OCI-LY1 (cell line): ENCODE data around the gene ACTR3C.

Source experiments
- CTCF ChIP-seq: fragments of 200-600 bp; sonication (generic), shearing (Covaris generic); IDR thresholded peaks from 2 replicates; pipeline ENCODE4 v1.5.1; 2017; ENCODE audit warnings: mild to moderate bottlenecking, antibody characterized with exemption, low read length, moderate library complexity, mixed read lengths
- EZH2 ChIP-seq: fragments of 200-600 bp; sonication (generic), shearing (Covaris generic); IDR thresholded peaks from 2 replicates; pipeline ENCODE4 v1.8.0; 2017; ENCODE audit warnings: borderline replicate concordance, mixed run types, mild to moderate bottlenecking, antibody characterized with exemption, low read length, moderate library complexity, mixed read lengths

GRCh38 chr7:150356265-150356897 is 33.0 kb upstream of the ACTR3C start:
- TF ChIP-seq EZH2 (no peak), CTCF (peak; percentile 90)
